ENCODE data around the gene GRIN1. TPM values are rescaled to one million over a fixed set of nuclear protein-coding genes. Genes with fewer than 3 reads are reported as not detected.

The GRIN1 gene
- total and polyA plus RNA-seq, 2 of the 13 experiments (the other 11 are each of a cell fraction or from before 2014, with no cell fraction given), result 0.13 TPM; not detected in 1

- TF ChIP-seq XRCC5 (optimal IDR thresholded peaks at IDR 0.05; ENCODE audit: low read length) (no peak), PBX2 (CRISPR knock-in tag; IDR thresholded peaks at IDR 0.05) (no peak), RNF2 (conservative IDR thresholded peaks at IDR 0.05; ENCODE audit: low read depth) (no peak), LRRFIP1 (CRISPR knock-in tag; conservative IDR thresholded peaks at IDR 0.05) (no peak), ZNF782 (CRISPR knock-in tag; IDR thresholded peaks at IDR 0.05; ENCODE audit: borderline replicate concordance) (0 out of 2 replicates have a peak, but pooled peaks have one; percentile 67), MED1 (CRISPR knock-in tag; IDR thresholded peaks at IDR 0.05) (no peak; the same call in 1 of the 2 replicates), PCBP1 (IDR thresholded peaks at IDR 0.05; ENCODE audit: borderline replicate concordance, low read depth, low read length) (no peak), ZNF451 (CRISPR knock-in tag; IDR thresholded peaks at IDR 0.05) (no peak), ZBTB21 (CRISPR knock-in tag; IDR thresholded peaks at IDR 0.05) (no peak), ZNF703 (CRISPR knock-in tag; IDR thresholded peaks at IDR 0.05; ENCODE audit: borderline replicate concordance) (0 out of 2 replicates have a peak, but pooled peaks have one; percentile 6), ZNF12 (CRISPR knock-in tag; IDR thresholded peaks at IDR 0.05) (no peak), KDM4B (CRISPR knock-in tag; IDR thresholded peaks at IDR 0.05) (no peak; the same call in none of the 2 replicates), ZBTB7B (CRISPR knock-in tag; IDR thresholded peaks at IDR 0.05) (no peak), TGIF2 (CRISPR knock-in tag; IDR thresholded peaks at IDR 0.05) (no peak), CEBPG (CRISPR knock-in tag; IDR thresholded peaks at IDR 0.05) (no peak), MYC (CRISPR knock-in tag; IDR thresholded peaks at IDR 0.05; ENCODE audit: borderline replicate concordance) (no peak), ZNF253 (CRISPR knock-in tag; IDR thresholded peaks at IDR 0.05; ENCODE audit: borderline replicate concordance) (no peak), JUN (CRISPR knock-in tag; IDR thresholded peaks at IDR 0.05) (no peak), ZC3H13 (CRISPR knock-in tag; IDR thresholded peaks at IDR 0.05) (no peak; the same call in 1 of the 2 replicates)
- TF ChIP-seq, protein P1, sequence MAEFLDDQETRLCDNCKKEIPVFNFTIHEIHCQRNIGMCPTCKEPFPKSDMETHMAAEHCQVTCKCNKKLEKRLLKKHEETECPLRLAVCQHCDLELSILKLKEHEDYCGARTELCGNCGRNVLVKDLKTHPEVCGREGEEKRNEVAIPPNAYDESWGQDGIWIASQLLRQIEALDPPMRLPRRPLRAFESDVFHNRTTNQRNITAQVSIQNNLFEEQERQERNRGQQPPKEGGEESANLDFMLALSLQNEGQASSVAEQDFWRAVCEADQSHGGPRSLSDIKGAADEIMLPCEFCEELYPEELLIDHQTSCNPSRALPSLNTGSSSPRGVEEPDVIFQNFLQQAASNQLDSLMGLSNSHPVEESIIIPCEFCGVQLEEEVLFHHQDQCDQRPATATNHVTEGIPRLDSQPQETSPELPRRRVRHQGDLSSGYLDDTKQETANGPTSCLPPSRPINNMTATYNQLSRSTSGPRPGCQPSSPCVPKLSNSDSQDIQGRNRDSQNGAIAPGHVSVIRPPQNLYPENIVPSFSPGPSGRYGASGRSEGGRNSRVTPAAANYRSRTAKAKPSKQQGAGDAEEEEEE (CRISPR knock-in tag; IDR thresholded peaks at IDR 0.05; ENCODE audit: borderline replicate concordance), result no peak
- TF ChIP-seq, protein P2, sequence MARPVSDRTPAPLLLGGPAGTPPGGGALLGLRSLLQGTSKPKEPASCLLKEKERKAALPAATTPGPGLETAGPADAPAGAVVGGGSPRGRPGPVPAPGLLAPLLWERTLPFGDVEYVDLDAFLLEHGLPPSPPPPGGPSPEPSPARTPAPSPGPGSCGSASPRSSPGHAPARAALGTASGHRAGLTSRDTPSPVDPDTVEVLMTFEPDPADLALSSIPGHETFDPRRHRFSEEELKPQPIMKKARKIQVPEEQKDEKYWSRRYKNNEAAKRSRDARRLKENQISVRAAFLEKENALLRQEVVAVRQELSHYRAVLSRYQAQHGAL (CRISPR knock-in tag; IDR thresholded peaks at IDR 0.05; ENCODE audit: not compliant biosample characterization), result no peak
- TF ChIP-seq, protein P3, sequence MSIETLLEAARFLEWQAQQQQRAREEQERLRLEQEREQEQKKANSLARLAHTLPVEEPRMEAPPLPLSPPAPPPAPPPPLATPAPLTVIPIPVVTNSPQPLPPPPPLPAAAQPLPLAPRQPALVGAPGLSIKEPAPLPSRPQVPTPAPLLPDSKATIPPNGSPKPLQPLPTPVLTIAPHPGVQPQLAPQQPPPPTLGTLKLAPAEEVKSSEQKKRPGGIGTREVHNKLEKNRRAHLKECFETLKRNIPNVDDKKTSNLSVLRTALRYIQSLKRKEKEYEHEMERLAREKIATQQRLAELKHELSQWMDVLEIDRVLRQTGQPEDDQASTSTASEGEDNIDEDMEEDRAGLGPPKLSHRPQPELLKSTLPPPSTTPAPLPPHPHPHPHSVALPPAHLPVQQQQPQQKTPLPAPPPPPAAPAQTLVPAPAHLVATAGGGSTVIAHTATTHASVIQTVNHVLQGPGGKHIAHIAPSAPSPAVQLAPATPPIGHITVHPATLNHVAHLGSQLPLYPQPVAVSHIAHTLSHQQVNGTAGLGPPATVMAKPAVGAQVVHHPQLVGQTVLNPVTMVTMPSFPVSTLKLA (IDR thresholded peaks at IDR 0.05), result no peak
These were observed 62.4 kb downstream of the GRIN1 start (continued) for GRCh38 chr9:137201205-137201868.

Measured in HepG2 (cell line).